BJ (cell line): ENCODE data around the gene ALK. TPM values are rescaled to one million over a fixed set of nuclear protein-coding genes. Genes with fewer than 3 reads are reported as not detected.

Experiments
- CTCF ChIA-PET: fragments of 350-600 bp; formaldehyde crosslinking; extraction: SDS; loops from one replicate; lab custom pipeline; 2021; ENCODE audit warnings: antibody characterized with exemption, inconsistent platforms; lab: Yijun Ruan, JAX
- POLR2A ChIA-PET: fragments of 300-600 bp; sonication (Branson Sonifier 250); formaldehyde crosslinking; extraction: SDS; loops from one replicate; lab custom pipeline; 2021; ENCODE audit warnings: antibody characterized with exemption; lab: Charles Lee
- DNase-seq: peaks from one replicate; pipeline ENCODE4 v3.0.0-alpha.2; 2011; ENCODE audit warnings: low read depth
- H3K27me3 ChIP-seq: 2 replicates; pipeline ENCODE4 v1.6.0; 2011; ENCODE audit warnings: low read length; ENCODE audit not compliant: control insufficient read depth, insufficient read depth
- H3K36me3 ChIP-seq: 2 replicates; pipeline ENCODE4 v1.5.1; 2011; ENCODE audit warnings: low read length; ENCODE audit not compliant: control insufficient read depth, insufficient read depth
- H3K4me3 ChIP-seq: 2 replicates; pipeline ENCODE4 v1.5.1; 2011; ENCODE audit warnings: low read depth, mild to moderate bottlenecking, control low read depth, low read length
- polyA plus RNA-seq: library from polyadenylated mRNA; depleted of rRNA; stranded (reverse); fragments of >200 nt; gene quantifications from 2 replicates; pipeline ENCODE4 v1.2.3, GENCODE V29; 2011
- TF ChIP-seq, protein P1 (sequence below): IDR thresholded peaks from 2 replicates; pipeline ENCODE4 v1.5.1; 2011; ENCODE audit warnings: low read depth, mild to moderate bottlenecking, control low read depth, inconsistent platforms, low read length, moderate library complexity; ENCODE audit not compliant: insufficient read depth

The ALK gene
- polyA plus RNA-seq, 1 experiment = not detected

DNA sequence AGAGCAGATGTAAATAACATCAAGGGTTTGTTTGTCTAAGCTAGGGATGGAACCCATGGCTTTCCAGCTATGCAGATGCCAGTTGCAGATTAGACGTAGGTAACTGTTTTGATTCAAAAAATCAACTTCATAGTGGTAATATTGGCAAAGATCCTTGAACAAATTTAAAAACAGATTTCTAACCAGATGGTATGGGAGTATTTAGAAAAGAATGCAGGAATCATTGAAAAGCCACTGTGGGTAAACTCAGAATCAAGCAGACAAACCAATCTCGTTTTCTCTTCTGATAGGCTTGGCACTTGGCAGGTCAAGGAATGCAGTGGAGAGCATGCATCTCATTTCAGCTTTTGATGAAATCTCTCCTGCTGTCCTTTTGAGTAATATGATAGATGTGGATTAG is 428.7 kb downstream of the ALK start:
- ChIA-PET CTCF (no interaction called here), POLR2A (no interaction called here)
- H3K36me3 ChIP-seq = no peaks in the 10 kb centered on the region

DNA sequence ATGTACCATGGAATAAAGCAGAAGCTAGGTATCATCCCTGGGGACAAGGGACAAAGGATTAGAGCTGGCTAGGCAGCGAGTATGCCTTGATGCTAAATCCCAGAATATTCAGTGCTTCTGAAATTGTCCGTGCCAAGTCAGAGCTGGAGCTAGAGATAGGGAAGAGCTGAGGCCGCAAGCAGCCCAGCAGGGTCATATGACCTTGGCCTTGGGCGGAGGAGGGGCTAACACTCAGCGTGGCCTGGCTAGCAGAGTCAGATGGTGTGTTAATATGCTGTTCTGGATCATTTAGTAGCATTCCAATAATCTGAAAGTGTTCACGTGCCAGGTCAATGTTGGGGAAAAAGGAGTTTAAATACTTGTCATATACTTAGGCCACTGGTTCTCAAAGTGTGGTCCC is 431.3 kb downstream of the ALK start:
- POLR2A ChIA-PET = no interaction called here
- CTCF ChIA-PET = no interaction called here
- no peak for DNase-seq
- H3K4me3 ChIP-seq = no peak overlapping the region
- H3K27me3 ChIP-seq = no peaks in the 10 kb centered on the region
- TF ChIP-seq, protein P1, sequence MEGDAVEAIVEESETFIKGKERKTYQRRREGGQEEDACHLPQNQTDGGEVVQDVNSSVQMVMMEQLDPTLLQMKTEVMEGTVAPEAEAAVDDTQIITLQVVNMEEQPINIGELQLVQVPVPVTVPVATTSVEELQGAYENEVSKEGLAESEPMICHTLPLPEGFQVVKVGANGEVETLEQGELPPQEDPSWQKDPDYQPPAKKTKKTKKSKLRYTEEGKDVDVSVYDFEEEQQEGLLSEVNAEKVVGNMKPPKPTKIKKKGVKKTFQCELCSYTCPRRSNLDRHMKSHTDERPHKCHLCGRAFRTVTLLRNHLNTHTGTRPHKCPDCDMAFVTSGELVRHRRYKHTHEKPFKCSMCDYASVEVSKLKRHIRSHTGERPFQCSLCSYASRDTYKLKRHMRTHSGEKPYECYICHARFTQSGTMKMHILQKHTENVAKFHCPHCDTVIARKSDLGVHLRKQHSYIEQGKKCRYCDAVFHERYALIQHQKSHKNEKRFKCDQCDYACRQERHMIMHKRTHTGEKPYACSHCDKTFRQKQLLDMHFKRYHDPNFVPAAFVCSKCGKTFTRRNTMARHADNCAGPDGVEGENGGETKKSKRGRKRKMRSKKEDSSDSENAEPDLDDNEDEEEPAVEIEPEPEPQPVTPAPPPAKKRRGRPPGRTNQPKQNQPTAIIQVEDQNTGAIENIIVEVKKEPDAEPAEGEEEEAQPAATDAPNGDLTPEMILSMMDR = no peak
- H3K36me3 ChIP-seq = no peaks in the 10 kb centered on the region

More for the DNA sequence above, 428.7 kb downstream of the ALK start:
- DNase-seq = no peak
- TF ChIP-seq, protein P1 = no peak
- H3K27me3 ChIP-seq = no peaks in the 10 kb centered on the region
- no peak overlapping the region for H3K4me3 ChIP-seq

- DNase-seq = no peak
- POLR2A ChIA-PET = no interaction called here
- Histone ChIP-seq H3K36me3 (no peaks in the 10 kb centered on the region), H3K4me3 (no peak overlapping the region), H3K27me3 (no peaks in the 10 kb centered on the region)
- CTCF ChIA-PET = no interaction called here
- TF ChIP-seq, protein P1 = no peak
Measured at GRCh38 chr2:29489568-29489967, 431.8 kb downstream of the ALK start.

- no peak for DNase-seq
- H3K27me3 ChIP-seq = no peaks in the 10 kb centered on the region
- CTCF ChIA-PET = no interaction called here
- H3K36me3 ChIP-seq = no peaks in the 10 kb centered on the region
- no peak overlapping the region for H3K4me3 ChIP-seq
- POLR2A ChIA-PET = no interaction called here
- TF ChIP-seq, protein P1 = no peak
Measured at GRCh38 chr2:29487967-29488555, 433.3 kb downstream of the ALK start.

DNA sequence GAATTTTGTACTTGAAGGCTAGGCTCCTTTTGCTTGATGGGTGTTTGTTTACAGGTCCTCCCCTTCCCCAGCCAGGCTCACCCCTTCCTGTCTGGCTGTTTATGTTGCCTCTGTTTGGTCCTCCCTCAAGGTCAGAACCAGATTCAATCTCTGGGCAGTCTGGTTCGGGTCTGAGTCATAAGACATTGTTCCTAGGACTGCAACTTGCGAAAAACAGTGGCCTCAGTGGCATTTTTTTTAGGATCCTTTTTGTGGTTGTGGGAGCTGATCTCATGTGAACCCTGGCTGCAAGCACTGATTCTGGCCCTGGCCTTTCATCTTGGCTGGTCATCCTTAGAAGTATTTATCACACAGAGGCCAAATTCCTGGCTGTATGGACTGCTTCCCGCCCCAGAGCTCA is 435.8 kb downstream of the ALK start:
- Histone ChIP-seq H3K36me3 (no peaks in the 10 kb centered on the region), H3K4me3 (no peak overlapping the region), H3K27me3 (no peaks in the 10 kb centered on the region)
- ChIA-PET CTCF (interaction anchor here (1.0 kb wide), 1 partner anchor 18 kb away, joined by 3 read pairs; no protein-coding TSS in a partner anchor), POLR2A (no interaction called here)
- DNase-seq = no peak
- TF ChIP-seq, protein P1 = no peak
